Measurements from ENCODE around the gene ADAMTSL2.

ADAMTSL2 gene

DNA sequence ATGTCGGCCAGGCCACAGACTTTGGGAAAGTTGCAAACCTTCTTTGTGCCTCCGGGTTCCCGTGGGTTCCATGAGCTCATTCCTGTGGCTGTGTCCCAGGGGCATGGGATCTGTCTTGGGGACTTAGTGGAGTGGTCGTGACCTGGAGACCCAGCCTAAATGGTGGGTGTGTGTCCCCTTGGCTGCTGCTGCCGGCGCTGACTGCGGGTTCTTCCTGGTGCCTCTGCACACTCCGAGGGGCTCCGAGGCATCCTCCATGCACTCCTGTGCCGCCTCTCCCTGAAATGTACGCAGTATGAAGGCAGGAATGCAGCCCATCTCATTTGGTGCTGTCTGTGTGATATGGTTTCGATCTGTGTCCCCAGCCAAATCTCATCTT, 34.6 kb upstream of the ADAMTSL2 start:
- no peak for DNase-seq (ENCODE audit: low read depth)

DNA sequence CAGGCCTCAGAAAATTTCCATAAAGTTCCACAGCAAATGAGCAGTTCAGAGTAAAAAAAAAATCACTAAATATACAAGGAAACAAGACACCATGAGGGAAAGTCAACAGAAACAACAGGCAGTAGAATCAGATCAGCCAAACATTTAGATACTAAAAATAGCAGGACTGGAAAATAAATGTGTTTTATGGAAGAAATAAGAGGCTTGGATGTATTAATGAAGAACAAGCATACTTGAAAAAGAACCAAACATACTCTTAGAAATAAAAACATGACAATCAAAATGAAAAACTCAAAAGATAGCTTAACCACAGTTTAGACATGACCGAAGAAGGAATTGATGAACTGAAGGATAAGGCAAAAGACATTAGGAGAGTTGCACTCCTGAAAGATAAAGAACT, 32.4 kb upstream of the ADAMTSL2 start:
- DNase-seq (ENCODE audit: low read depth), result no peak

DNA sequence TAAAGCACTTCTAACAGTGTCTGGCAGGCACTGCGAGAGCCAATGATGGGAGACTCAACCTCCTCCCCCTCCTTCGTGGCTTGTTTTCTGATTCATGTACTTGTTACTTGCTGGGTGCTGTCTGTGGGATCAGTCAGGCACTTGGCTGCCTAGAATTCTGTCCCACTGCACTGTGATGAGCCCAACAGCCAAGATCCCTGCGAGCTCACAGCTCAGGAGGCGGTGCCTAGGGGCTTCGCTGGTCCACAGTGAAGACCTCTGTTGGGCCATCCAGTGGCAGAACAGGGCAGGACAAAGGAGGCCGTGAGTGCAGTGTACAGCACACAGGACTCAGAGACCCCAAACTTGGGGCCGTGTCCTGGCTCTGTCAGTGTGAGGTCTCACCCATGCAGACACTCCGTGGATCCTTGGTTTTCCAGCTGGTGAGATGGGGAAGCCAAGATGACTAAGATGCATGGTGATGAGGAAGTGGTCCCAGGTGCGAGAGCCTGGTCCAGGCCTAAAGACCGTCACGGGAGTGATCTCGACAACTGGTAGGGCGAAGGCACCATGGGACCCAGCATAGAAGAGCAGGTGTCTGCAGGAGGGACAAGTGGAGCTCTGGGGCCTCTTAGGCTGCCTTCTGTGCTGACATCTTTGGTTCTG, 29.2 kb upstream of the ADAMTSL2 start:
- DNase-seq (ENCODE audit: low read depth), result no peak

DNA sequence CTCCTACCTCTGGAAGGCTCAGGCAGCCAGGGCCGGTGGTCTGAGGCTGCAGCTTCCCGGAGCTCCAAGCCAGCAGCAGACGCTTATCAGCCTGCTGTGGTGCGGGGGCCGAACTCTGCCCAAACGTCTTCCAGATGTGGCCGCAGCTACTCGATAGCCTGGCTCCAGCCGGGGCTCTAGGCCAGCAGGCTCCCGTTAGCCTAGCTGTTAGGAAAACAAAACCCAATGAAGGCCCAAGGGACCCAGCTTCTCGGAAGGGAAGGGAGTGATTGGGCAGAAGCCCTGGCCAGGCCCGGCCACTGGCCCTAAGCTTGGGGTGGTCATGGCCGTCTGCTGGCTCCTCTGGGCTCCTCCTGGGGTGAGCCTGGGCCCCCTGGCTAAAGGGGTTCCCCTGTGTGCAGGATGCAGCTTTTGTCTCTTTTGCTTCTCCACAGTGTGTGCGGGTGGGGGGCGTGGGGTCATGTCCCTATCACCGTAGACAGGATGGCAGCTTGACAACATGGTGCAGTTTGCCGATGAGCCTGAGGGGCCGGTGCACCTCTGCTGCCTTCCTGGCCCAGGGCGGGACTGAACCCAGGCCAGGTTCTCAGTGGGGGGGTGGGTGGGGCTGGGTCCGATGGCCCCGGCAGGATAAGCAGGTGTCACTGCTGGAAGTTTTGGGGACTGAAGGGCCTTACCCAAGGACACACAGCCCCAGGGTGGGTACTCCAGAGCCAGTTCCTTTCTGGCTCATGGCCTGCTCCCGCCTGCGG, 28.4 kb upstream of the ADAMTSL2 start:
- no peak for DNase-seq (ENCODE audit: low read depth)

GRCh38 chr9:133506653-133507038, 27.9 kb upstream of the ADAMTSL2 start:
- no peak for DNase-seq (ENCODE audit: low read depth)

GRCh38 chr9:133507246-133507965, 27.1 kb upstream of the ADAMTSL2 start:
- DNase-seq (ENCODE audit: low read depth), result no peak

DNA sequence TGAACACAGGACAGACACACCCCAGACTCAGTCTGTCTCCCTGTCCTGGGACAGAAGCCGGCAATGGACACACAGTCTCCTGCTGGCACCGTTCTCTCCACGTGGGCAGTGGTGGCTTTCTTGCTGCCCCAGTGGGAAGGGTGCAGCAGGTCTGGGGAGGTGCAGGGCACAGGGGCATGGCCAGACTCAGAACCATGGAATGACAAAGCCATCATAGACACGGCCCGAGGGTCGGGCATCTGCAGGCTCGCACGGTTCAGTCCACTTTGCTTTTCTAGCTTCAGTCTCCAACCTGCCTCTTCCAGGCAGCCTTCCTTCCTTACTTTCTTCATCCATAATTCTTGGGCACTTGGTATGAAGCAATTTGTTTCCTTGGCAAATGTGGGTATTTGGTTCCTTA, 26.5 kb upstream of the ADAMTSL2 start:
- DNase-seq (ENCODE audit: low read depth), result no peak

- no peak for DNase-seq (ENCODE audit: low read depth)
Measured at GRCh38 chr9:133509179-133510083, 25.1 kb upstream of the ADAMTSL2 start.

- no peak for DNase-seq (ENCODE audit: low read depth)
Measured at GRCh38 chr9:133510926-133511505, 23.5 kb upstream of the ADAMTSL2 start.

DNA sequence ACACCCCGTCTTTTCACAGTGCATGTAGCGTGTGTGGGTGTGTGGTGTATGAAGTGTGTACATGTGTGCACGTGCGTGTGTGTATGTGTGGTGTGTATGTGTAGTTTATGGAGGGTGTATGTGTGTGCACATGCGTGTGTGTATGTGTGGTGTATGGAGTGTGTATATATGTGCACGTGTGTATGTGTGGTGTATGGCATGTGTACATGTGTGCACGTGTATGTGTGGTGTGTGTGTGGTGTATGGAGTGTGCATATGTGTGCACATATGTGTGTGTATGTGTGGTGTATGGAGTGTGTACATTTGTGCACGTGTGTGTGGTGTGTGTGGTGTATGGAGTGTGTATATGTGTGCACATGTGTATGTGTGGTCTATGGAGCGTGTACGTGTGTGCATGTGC, 22.9 kb upstream of the ADAMTSL2 start:
- no peak for DNase-seq (ENCODE audit: low read depth)

DNA sequence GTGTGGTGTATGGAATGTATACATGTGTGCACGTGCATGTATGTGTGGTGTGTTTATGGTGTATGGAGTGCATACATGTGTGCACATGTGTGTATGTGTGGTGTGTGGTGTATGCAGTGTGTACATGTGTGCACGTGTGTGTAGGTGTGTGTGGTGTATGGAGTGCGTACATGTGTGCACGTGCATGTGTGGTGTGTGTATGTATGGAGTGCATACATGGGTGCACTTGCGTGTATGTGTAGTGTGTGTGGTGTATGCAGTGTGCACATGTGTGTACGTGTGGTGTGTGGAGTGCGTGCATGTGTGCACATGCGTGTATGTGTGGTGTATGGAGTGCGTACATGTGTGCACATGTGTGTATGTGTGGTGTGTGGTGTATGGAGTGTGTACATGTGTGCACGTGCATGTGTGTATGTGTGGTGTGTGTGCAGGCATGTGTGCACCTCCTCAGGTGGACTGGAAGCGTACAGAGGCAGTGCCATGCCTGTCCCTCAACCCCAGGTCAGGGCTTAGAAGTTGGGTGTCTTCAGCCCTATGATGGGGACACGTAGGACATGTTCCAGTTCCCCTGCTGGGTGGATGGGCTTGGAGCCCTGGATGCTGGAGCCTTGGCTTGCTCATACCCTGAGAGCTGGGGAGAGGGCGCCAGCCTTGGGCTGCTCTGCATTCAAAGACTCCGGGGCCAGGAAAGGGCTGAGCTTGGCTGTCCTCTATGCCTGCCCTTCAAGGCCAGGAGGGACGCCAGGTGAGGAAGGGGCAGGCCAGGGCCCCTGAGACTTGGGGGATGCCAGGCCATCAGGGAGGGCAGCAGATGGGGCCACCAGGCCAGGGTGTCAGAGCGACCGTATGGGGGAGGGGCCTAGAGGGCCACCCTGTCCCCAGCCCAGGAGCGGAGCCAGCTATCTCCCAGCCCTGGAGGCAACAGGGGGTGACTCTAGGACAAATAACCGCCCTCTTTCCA, 22.0 kb upstream of the ADAMTSL2 start:
- DNase-seq (ENCODE audit: low read depth), result no peak

- DNase-seq (ENCODE audit: low read depth), result no peak
Measured at GRCh38 chr9:133513214-133514100, 21.0 kb upstream of the ADAMTSL2 start.

DNA sequence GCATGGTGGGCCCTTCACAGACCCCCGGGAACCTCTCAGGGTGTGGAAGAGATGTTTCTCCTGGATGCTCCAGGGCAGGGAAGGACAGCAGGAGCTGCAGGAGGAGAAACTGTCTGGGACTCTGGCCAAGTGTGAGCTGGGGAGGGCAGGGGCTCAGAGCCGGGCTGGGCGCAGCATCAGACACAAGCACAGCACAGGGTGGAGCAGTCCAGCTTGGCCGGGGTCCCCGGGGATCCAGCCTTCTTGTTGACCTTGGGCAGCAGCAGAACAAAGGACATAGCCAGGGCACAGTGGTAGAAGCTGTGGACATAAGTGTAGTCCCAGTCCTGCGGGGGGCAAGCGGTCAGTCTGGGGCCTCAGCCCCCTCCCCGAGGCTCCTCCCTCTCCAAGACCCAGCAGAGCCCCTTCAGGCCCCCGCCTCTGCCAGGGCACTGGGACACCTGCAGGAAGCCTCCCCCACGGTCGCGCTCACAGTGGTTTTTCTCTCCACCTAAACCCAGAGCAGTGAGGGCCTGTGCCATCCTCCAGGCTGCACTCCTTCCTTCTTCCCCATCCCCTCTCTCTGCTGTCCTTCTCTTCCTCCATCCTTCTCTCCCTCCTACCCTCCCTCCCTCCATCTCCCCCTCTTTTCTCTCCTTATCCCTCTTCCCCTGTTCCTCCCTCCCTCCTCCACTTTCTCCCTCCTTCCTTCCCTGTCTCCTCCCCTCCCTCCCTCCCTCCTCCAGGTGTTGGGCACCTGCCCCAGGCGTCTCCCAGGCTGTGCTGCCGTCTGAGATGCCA, 19.9 kb upstream of the ADAMTSL2 start:
- DNase-seq (ENCODE audit: low read depth), result no peak

DNA sequence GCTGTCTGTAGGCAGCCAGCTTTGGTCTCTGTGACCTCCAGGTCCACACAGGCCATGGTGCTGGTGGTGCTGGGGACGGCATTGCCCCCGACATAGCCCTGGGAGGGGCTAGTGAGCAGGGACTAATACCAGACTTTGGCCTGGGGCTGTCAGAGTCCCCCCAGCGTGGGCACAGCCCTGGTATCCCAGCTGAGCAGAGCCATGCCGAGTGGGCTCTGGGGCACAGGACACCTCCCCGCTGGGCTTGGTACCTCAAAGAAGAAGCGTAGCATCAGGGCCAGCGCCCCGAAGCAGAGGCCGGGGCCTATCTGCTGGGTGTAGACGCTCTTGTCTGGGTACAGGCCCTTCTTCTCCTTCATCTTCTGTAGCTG, 19.3 kb upstream of the ADAMTSL2 start:
- no peak for DNase-seq (ENCODE audit: low read depth)

GRCh38 chr9:133515615-133516255, 18.8 kb upstream of the ADAMTSL2 start:
- no peak for DNase-seq (ENCODE audit: low read depth)

GRCh38 chr9:133516256-133516960, 18.1 kb upstream of the ADAMTSL2 start:
- DNase-seq (ENCODE audit: low read depth), result no peak

DNA sequence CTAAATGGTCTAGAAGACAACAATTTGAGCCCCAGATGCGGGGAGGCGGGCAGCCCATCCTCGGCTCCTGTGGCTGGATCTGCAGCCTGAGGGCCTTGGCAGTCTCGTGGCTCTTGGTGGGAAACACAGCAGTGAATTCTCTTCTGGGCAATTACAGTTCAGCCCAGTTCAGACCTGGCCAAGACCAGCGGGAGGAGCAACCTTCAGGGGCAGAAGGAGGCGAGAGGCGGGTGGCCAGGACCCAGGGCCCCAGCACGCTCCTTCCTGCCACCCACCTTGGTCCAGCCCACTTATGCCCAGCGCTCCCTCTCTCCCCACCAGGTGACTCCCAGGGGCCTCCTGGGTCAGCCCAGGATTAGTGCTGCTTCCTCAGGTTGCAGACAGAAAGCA, 17.5 kb upstream of the ADAMTSL2 start:
- no peak for DNase-seq (ENCODE audit: low read depth)

GRCh38 chr9:133517711-133518110, 16.8 kb upstream of the ADAMTSL2 start:
- DNase-seq (ENCODE audit: low read depth), result no peak
